Cardiac atrium fibroblast (primary cell): ENCODE data around the gene CELA3A. TPM values are rescaled to one million over a fixed set of nuclear protein-coding genes. Genes with fewer than 3 reads are reported as not detected.

Source experiments
- total RNA-seq: library from RNA; depleted of rRNA; stranded (reverse); fragments of >200 nt; gene quantifications from 2 replicates; pipeline ENCODE4 v1.2.3, GENCODE V29; 2015

CELA3A gene
- not detected in 2 replicates for total RNA-seq

GRCh38 chr1:22001409-22001808 is at the start of gene CELA3A:
CELA3A (plus strand) TSS chr1:22001657; CDS start chr1:22001675, 18 bp downstream.

GRCh38 chr1:21976703-21977239 is 24.7 kb upstream of the CELA3A start, which contains the start of gene CELA3B:
CELA3B (plus strand) TSS chr1:21977022; CDS start chr1:21977040, 18 bp downstream.

GRCh38 chr1:22052115-22053016 is 50.9 kb downstream of the CELA3A start, which contains the start of gene CDC42:
CDC42 (plus strand) TSS chr1:22052709; CDS start chr1:22078479, 25,770 bp downstream.

Other genes with a start within 250 kb of the CELA3A start
- gene USP48, start 218.5 kb upstream of the CELA3A start, total RNA-seq: 29.3 and 39.9 TPM in 2 replicates
- under 0.01 TPM in 1 of 2 replicates, not detected in the other for gene LDLRAD2, start 189.4 kb upstream of the CELA3A start, total RNA-seq
- 600 and 665 TPM in 2 replicates for gene HSPG2, start 64.3 kb upstream of the CELA3A start, total RNA-seq
- gene CELA3B, start 24.6 kb upstream of the CELA3A start, total RNA-seq: not detected in 2 replicates
- gene CDC42, start 51.1 kb downstream of the CELA3A start, total RNA-seq: 278 and 290 TPM in 2 replicates
- not detected in 2 replicates for gene WNT4, start 141.4 kb downstream of the CELA3A start, total RNA-seq